Cerebellar cortex (tissue), 1 donor: ENCODE results near the gene PARD6B.
"Not testable (repeated sequence)": the region's sequence is repeated elsewhere in the genome, so short reads cannot be mapped to it uniquely, and the experiment has no call there.

Source experiments
- DNase-seq: peaks from one replicate; pipeline ENCODE4 v3.0.0-alpha.2; 2015; ENCODE audit warnings: low spot score

Gene PARD6B

GRCh38 chr20:50774515-50774914 is 43.1 kb downstream of the PARD6B start:
- DNase-seq: no peak

GRCh38 chr20:50776122-50776817 is 44.9 kb downstream of the PARD6B start:
- no peak for DNase-seq

- DNase-seq: no peak
These were observed 46.0 kb downstream of the PARD6B start for GRCh38 chr20:50777373-50777772.

- not testable (repeated sequence) for DNase-seq
These were observed 47.6 kb downstream of the PARD6B start for GRCh38 chr20:50778994-50779393.

- no peak for DNase-seq
These were observed 52.0 kb downstream of the PARD6B start for GRCh38 chr20:50783390-50783789.

GRCh38 chr20:50783903-50784302 is 52.5 kb downstream of the PARD6B start:
- DNase-seq: no peak

- DNase-seq: no peak
These were observed 53.1 kb downstream of the PARD6B start for GRCh38 chr20:50784464-50784863.

- DNase-seq: no peak
These were observed 55.3 kb downstream of the PARD6B start for GRCh38 chr20:50786703-50787102.

GRCh38 chr20:50787181-50787580 is 55.8 kb downstream of the PARD6B start:
- DNase-seq: no peak

- peak; percentile 74 for DNase-seq
These were observed 56.9 kb downstream of the PARD6B start for GRCh38 chr20:50788045-50788991.

- DNase-seq: no peak
These were observed 58.7 kb downstream of the PARD6B start for GRCh38 chr20:50789968-50790650.

- peak; percentile 82 for DNase-seq
These were observed 59.4 kb downstream of the PARD6B start for GRCh38 chr20:50790651-50791277.

GRCh38 chr20:50792708-50793574 is 61.6 kb downstream of the PARD6B start:
- peak; percentile 20 for DNase-seq

- DNase-seq: peak; percentile 58
These were observed 62.2 kb downstream of the PARD6B start for GRCh38 chr20:50793575-50794016.

- DNase-seq: no peak
These were observed 62.9 kb downstream of the PARD6B start for GRCh38 chr20:50794181-50794845.

GRCh38 chr20:50794846-50795634 is 63.7 kb downstream of the PARD6B start, which contains the start of gene BCAS4:
Gene BCAS4, plus strand, starts transcription at chr20:50795061. Its CDS starts 23 bp downstream, at chr20:50795084.
- DNase-seq: peak; percentile 79

GRCh38 chr20:50797142-50797541 is 65.8 kb downstream of the PARD6B start:
- no peak for DNase-seq

GRCh38 chr20:50798650-50799049 is 67.3 kb downstream of the PARD6B start:
- no peak for DNase-seq

GRCh38 chr20:50799176-50799889 is 68.0 kb downstream of the PARD6B start:
- DNase-seq: no peak
